ENCODE data around the gene SMPDL3B. TPM values are rescaled to one million over a fixed set of nuclear protein-coding genes. Genes with fewer than 3 reads are reported as not detected.

SMPDL3B gene
- polyA plus RNA-seq, 1 donor (not counting 4 experiments of a cell fraction or from before 2014, with no cell fraction given) = 0.51 TPM

DNA sequence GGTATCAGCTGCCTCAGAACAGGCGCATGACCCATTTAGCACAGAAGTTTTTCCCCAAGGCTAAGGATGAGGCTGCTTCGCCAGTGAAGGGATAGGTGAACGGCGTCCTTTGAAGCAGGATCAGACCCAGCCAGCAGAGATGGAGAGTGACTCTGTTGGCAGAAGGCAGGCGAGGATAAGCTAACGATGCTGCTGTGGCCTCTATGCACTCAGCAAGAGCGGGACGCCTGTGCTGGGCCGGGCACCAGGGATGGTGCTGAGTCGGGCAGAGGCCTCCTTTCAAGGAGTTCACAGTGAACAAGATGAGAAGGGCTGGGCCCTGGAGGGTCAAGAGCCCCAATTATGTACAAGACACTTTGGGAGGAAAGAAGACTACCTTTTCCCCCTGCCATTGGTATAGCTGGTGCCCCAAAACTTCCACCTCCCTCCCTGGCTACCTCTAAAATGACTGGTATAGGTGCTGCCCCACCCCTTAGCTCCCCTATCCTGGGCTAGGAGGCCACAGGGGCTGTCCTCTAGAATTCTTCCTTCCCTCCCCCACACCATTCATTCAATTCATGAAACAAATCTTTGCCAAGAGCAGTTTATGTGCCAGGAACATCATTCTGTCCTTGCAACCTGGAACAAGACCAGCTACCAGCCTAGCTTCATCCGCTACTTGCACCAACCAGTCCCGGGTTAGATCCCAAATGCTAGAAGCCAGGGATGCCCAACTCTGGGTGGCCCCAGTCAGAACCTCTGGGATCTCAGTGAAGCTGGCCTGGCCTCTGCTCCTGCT lies 32.5 kb downstream of the SMPDL3B start:
- dilution Hi-C loops (cut with MboI; ENCODE audit: extremely low pct_ligation_motif_present, low sequenced_read_pairs) = no loop called here
- Histone ChIP-seq H2AFZ (ENCODE audit: control insufficient read depth, low read length) (no peak overlapping the region), H3K4me1 (ENCODE audit: control insufficient read depth, extremely low read depth, insufficient read depth, low read length) (peaks cover 7% of the 10 kb centered on the region), H3K9me1 (ENCODE audit: control insufficient read depth, extremely low read depth, insufficient read depth, low read length) (no peaks in the 10 kb centered on the region), H3K4me2 (ENCODE audit: control insufficient read depth, extremely low read depth, insufficient read depth, low read depth, low read length) (no peak overlapping the region), H3K36me3 (ENCODE audit: control insufficient read depth in 2 of 2, extremely low read depth in 1 of 2, insufficient read depth in 2 of 2, low read length in 2 of 2) (peaks cover 7 to 10% of the 10 kb centered on the region in 2 experiments), H3K4me3 (ENCODE audit: control insufficient read depth in 2 of 3, extremely low read depth in 1 of 3, insufficient read depth in 2 of 3, low read depth in 1 of 3, low read length in 3 of 3) (no peak overlapping the region), H3K27ac (ENCODE audit: control insufficient read depth, insufficient read depth, low read length) (no peak overlapping the region), H3K27me3 (ENCODE audit: control insufficient read depth, extremely low read depth, insufficient read depth, low read length) (no peaks in the 10 kb centered on the region), H4K20me1 (ENCODE audit: control insufficient read depth, extremely low read depth, insufficient read depth, low read length) (no peaks in the 10 kb centered on the region), H3K9ac (ENCODE audit: control insufficient read depth, extremely low read depth, insufficient read depth, low read length) (no peak overlapping the region), H3K79me2 (ENCODE audit: control insufficient read depth, insufficient read depth, low read length) (no peaks in the 10 kb centered on the region), H3K9me3 (ENCODE audit: control insufficient read depth, low read depth, low read length) (no peaks in the 10 kb centered on the region)
- DNase-seq (ENCODE audit: low read depth, low spot score) (no peak), FAIRE-seq (no peak)
- TF ChIP-seq, protein P1, sequence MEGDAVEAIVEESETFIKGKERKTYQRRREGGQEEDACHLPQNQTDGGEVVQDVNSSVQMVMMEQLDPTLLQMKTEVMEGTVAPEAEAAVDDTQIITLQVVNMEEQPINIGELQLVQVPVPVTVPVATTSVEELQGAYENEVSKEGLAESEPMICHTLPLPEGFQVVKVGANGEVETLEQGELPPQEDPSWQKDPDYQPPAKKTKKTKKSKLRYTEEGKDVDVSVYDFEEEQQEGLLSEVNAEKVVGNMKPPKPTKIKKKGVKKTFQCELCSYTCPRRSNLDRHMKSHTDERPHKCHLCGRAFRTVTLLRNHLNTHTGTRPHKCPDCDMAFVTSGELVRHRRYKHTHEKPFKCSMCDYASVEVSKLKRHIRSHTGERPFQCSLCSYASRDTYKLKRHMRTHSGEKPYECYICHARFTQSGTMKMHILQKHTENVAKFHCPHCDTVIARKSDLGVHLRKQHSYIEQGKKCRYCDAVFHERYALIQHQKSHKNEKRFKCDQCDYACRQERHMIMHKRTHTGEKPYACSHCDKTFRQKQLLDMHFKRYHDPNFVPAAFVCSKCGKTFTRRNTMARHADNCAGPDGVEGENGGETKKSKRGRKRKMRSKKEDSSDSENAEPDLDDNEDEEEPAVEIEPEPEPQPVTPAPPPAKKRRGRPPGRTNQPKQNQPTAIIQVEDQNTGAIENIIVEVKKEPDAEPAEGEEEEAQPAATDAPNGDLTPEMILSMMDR (optimal IDR thresholded peaks at IDR 0.05 in 1 of 3, IDR thresholded peaks at IDR 0.05 in 1 of 3, conservative IDR thresholded peaks at IDR 0.05 in 1 of 3; ENCODE audit: extremely low read depth in 1 of 3, insufficient read depth in 2 of 3, low read length in 3 of 3) = no peak
- TF ChIP-seq EZH2 (IDR thresholded peaks at IDR 0.05; ENCODE audit: low read length) = no peak

DNA sequence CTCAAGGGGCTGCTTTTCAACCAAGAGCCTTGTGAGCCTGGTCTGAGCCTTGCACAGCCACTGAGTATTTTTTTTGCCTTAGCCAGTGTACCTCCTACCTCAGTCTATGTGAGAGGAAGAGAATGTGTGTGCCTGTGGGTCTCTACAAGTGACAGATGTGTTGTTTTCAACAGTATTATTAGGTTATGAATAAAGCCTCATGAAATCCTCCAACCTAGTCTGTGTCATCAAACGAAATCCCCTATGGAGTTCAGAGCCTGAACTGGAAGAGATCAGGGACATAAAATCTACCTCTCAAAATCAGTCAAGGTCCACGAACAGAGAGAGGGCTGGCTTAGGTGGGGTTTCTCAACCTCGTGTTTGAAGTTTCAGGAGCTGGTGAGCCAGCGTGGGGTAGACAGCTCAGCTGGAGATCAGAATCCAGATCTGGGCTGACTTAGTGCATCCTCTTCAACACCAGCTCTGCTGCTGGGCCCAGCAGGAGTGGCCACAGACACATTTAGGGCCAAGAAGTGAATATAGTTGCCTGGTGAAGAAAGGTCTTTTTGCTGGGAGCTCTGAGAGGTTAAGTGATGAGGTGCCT lies 33.2 kb downstream of the SMPDL3B start:
- no peak overlapping the region for H2AFZ ChIP-seq (ENCODE audit: control insufficient read depth, low read length)
- no peak for FAIRE-seq
- no peak overlapping the region for H3K9ac ChIP-seq (ENCODE audit: control insufficient read depth, extremely low read depth, insufficient read depth, low read length)
- H4K20me1 ChIP-seq (ENCODE audit: control insufficient read depth, extremely low read depth, insufficient read depth, low read length) = no peaks in the 10 kb centered on the region
- H3K27me3 ChIP-seq (ENCODE audit: control insufficient read depth, extremely low read depth, insufficient read depth, low read length) = no peaks in the 10 kb centered on the region
- no peak for DNase-seq (ENCODE audit: low read depth, low spot score)
- peaks cover 7 to 10% of the 10 kb centered on the region in 2 experiments for H3K36me3 ChIP-seq (ENCODE audit: control insufficient read depth in 2 of 2, extremely low read depth in 1 of 2, insufficient read depth in 2 of 2, low read length in 2 of 2)
- dilution Hi-C loops (cut with MboI; ENCODE audit: extremely low pct_ligation_motif_present, low sequenced_read_pairs) = no loop called here
- TF ChIP-seq EZH2 (IDR thresholded peaks at IDR 0.05; ENCODE audit: low read length) = no peak
- TF ChIP-seq, protein P1 (optimal IDR thresholded peaks at IDR 0.05 in 1 of 3, IDR thresholded peaks at IDR 0.05 in 1 of 3, conservative IDR thresholded peaks at IDR 0.05 in 1 of 3; ENCODE audit: extremely low read depth in 1 of 3, insufficient read depth in 2 of 3, low read length in 3 of 3) = no peak
- no peak overlapping the region for H3K4me2 ChIP-seq (ENCODE audit: control insufficient read depth, extremely low read depth, insufficient read depth, low read depth, low read length)
- no peaks in the 10 kb centered on the region for H3K9me3 ChIP-seq (ENCODE audit: control insufficient read depth, low read depth, low read length)
- no peaks in the 10 kb centered on the region for H3K9me1 ChIP-seq (ENCODE audit: control insufficient read depth, extremely low read depth, insufficient read depth, low read length)
- H3K79me2 ChIP-seq (ENCODE audit: control insufficient read depth, insufficient read depth, low read length) = no peaks in the 10 kb centered on the region
- H3K27ac ChIP-seq (ENCODE audit: control insufficient read depth, insufficient read depth, low read length) = no peak overlapping the region
- H3K4me1 ChIP-seq (ENCODE audit: control insufficient read depth, extremely low read depth, insufficient read depth, low read length) = peaks cover 7% of the 10 kb centered on the region
- no peak overlapping the region for H3K4me3 ChIP-seq (ENCODE audit: control insufficient read depth in 2 of 3, extremely low read depth in 1 of 3, insufficient read depth in 2 of 3, low read depth in 1 of 3, low read length in 3 of 3)
